ENCODE measurements around the gene ZNF367.

The ZNF367 gene

GRCh38 chr9:96418083-96418919 is at the start of gene ZNF367:
TSS of gene ZNF367 (minus strand) at chr9:96418370. CDS start at chr9:96418032, 338 bp downstream.
- DNase-seq = peak; percentile 92

- DNase-seq = no peak
These were observed 49.6 kb upstream of the ZNF367 start for GRCh38 chr9:96467784-96468183.

- no peak for DNase-seq
These were observed 46.3 kb upstream of the ZNF367 start for GRCh38 chr9:96464426-96464825.

GRCh38 chr9:96462541-96462940 is 44.4 kb upstream of the ZNF367 start:
- DNase-seq = no peak

- no peak for DNase-seq
These were observed 43.2 kb upstream of the ZNF367 start for GRCh38 chr9:96461336-96461735.

- DNase-seq = no peak
These were observed 42.7 kb upstream of the ZNF367 start for GRCh38 chr9:96460882-96461281.

GRCh38 chr9:96460470-96460869 is 42.3 kb upstream of the ZNF367 start:
- no peak for DNase-seq

- DNase-seq = no peak
These were observed 41.3 kb upstream of the ZNF367 start for GRCh38 chr9:96459268-96460007.

- no peak for DNase-seq
These were observed 40.1 kb upstream of the ZNF367 start for GRCh38 chr9:96458226-96458625.

GRCh38 chr9:96457266-96457665 is 39.1 kb upstream of the ZNF367 start:
- DNase-seq = no peak

GRCh38 chr9:96453625-96454024 is 35.5 kb upstream of the ZNF367 start:
- DNase-seq = no peak

- no peak for DNase-seq
These were observed 32.7 kb upstream of the ZNF367 start for GRCh38 chr9:96450613-96451528.

- DNase-seq = peak; percentile 90
These were observed 31.9 kb upstream of the ZNF367 start, which contains the start of gene HABP4 for GRCh38 chr9:96449845-96450612. TSS of gene HABP4 (plus strand) at chr9:96450169. CDS start at chr9:96450280, 111 bp downstream.

- no peak for DNase-seq
These were observed 31.3 kb upstream of the ZNF367 start for GRCh38 chr9:96449523-96449844.

- DNase-seq = no peak
These were observed 30.5 kb upstream of the ZNF367 start for GRCh38 chr9:96448546-96449170.

- DNase-seq = no peak
These were observed 29.2 kb upstream of the ZNF367 start for GRCh38 chr9:96447406-96447805.

GRCh38 chr9:96442491-96442890 is 24.3 kb upstream of the ZNF367 start:
- no peak for DNase-seq

GRCh38 chr9:96441798-96442445 is 23.8 kb upstream of the ZNF367 start:
- DNase-seq = no peak

GRCh38 chr9:96440671-96441199 is 22.6 kb upstream of the ZNF367 start:
- DNase-seq = no peak

GRCh38 chr9:96437454-96437853 is 19.3 kb upstream of the ZNF367 start:
- DNase-seq = no peak

Data from NCI-H2227 treated with DMSO at 0.1 percent for 48 hours (cell line).